Esophagus (tissue), 2 donors: ENCODE results near the gene PLXNB1. TPM values are rescaled to one million over a fixed set of nuclear protein-coding genes. Genes with fewer than 3 reads are reported as not detected.

Experiments
- H3K27ac ChIP-seq, 2 donors: one replicate each; pipeline ENCODE4 v1.5.1; 2013; ENCODE audit warnings: low read depth in 2 of 2, mild to moderate bottlenecking in 2 of 2, inconsistent platforms in 1 of 2, low read length in 1 of 2, moderate library complexity in 1 of 2
- H3K27me3 ChIP-seq, 2 donors: one replicate each; pipeline ENCODE4 v1.6.1; 2013; ENCODE audit warnings: low read length in 2 of 2, control low read depth in 1 of 2, mild to moderate bottlenecking in 1 of 2; ENCODE audit not compliant: insufficient read depth in 2 of 2, control insufficient read depth in 1 of 2
- H3K36me3 ChIP-seq, 2 donors: one replicate each; pipeline ENCODE4 v1.6.1; 2013; ENCODE audit warnings: low read length in 1 of 2; ENCODE audit not compliant: control insufficient read depth in 2 of 2, insufficient read depth in 2 of 2
- H3K4me1 ChIP-seq, 2 donors: one replicate each; pipeline ENCODE4 v1.6.1; 2013; ENCODE audit warnings: low read length in 1 of 2; ENCODE audit not compliant: control insufficient read depth in 2 of 2, insufficient read depth in 2 of 2
- H3K4me3 ChIP-seq, 2 donors: one replicate each; pipeline ENCODE4 v1.5.1; 2013; ENCODE audit warnings: low read length in 2 of 2, mild to moderate bottlenecking in 2 of 2, low read depth in 1 of 2, moderate library complexity in 1 of 2
- H3K9me3 ChIP-seq, 2 donors: one replicate each; pipeline ENCODE4 v1.6.1; 2013; ENCODE audit warnings: mild to moderate bottlenecking in 2 of 2, low read depth in 1 of 2, low read length in 1 of 2, moderate library complexity in 1 of 2; ENCODE audit not compliant: control insufficient read depth in 2 of 2, insufficient read depth in 1 of 2
- WGBS, 2 donors: extraction: QIAGEN DNeasy Blood & Tissue Kit; methylation state at CpG; one replicate each; pipeline ENCODE4 v1.1.7; 2013; 5-methylcytosine and 5-hydroxymethylcytosine counted together
- polyA plus RNA-seq, 2 donors: library from polyadenylated mRNA; stranded (reverse); fragments of 200-250 nt; gene quantifications; one replicate each; pipeline ENCODE4 v1.2.3, GENCODE V29; 2013
- donor health status: healthy with polysubstance abuse.
- donor health status: Bipolar disorder and iron deficiency.

PLXNB1 gene
- polyA plus RNA-seq, 2 donors = 73.4 to 298 TPM

DNA sequence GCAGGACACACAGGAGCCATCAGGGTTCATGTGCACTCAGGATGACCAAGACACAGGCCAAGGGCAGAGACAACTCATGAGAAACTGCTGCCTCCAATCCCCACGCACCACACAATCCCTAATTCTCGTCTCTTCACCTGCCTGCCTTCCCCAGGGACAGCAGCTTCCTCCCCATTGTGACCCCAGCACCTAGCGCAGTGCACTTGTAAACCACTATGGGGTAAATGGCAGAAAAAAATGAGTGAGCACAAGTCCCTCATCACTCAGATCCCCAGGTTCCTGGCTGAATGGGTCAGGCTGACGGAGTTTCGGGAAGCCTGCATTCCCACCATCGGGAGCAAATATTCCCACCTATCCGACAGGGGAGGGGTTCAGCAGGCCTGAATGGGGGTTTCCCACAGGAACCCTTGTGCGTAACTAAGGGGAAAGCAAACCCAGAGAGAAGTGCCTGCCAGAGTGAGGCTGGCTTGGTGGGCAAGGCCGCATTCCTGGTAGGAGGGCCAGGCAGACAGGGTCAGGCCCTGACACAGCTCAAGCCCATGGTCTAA lies 18.8 kb downstream of the PLXNB1 start:
- Histone ChIP-seq H3K9me3 (no peaks in the 10 kb centered on the region), H3K27ac (no peak overlapping the region), H3K4me3 (no peak overlapping the region), H3K27me3 (no peaks in the 10 kb centered on the region), H3K36me3 (peaks cover 18 to 93% of the 10 kb centered on the region in 2 donors), H3K4me1 (peaks cover 4 to 19% of the 10 kb centered on the region in 2 donors)
- 92 to 94% methylated on average over 9 of the region's 9 CpGs for WGBS, 2 donors

- Histone ChIP-seq H3K9me3 (no peaks in the 10 kb centered on the region), H3K27me3 (no peaks in the 10 kb centered on the region), H3K4me3 (no peak overlapping the region), H3K27ac (no peak overlapping the region), H3K36me3 (peaks cover 15 to 95% of the 10 kb centered on the region in 2 donors), H3K4me1 (peaks cover 7 to 25% of the 10 kb centered on the region in 2 donors)
- WGBS, 2 donors = 89 to 91% methylated on average over 16 of the region's 16 CpGs
These were observed 19.5 kb downstream of the PLXNB1 start for GRCh38 chr3:48410205-48411040.

DNA sequence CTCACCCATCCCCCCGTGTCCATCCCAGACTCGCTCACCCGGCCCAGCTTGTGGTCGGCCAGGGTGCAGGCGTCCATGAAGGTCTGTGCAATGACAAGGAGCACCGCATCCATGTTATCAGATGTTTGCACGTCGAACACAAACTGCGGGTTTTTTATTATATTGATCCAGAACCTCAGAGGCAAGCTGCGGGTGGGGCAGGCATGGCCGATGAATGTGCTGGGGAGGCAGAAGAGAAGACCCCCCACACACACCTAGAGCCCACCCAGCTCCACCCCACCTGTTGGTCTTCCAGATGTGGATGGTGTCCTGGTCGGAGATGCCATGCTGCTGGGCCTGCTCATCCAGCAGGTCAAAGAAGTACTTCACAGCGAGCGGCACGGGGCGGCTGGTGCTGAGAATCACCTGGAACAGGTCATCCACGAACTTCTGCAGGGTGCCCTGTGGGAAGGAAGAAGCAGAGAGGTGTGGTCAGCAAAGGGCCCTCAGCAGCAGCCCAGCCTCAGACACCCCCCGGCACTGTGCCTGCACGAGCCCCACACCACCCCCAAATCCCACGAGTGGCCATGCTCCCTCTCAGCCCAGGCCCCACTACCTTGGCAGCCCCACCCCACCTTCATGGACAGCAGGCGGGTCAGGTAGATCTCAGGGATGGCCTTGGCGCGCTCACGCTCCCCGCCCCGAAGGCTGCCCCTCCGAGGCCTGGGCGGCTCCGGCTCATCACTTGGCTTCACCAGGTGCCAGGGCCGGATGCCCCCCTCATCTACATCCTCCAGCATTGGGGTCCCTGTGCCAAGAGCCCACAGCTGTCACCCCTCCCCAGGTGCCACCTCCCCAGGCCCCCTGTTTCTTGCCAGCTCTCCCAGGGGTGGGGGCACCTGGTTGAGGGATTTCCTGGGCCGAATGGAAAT lies 20.3 kb downstream of the PLXNB1 start:
- H3K4me3 ChIP-seq = no peak overlapping the region
- peaks cover 14 to 95% of the 10 kb centered on the region in 2 donors for H3K36me3 ChIP-seq
- 86 to 91% methylated on average over 31 of the region's 31 CpGs for WGBS, 2 donors
- no peaks in the 10 kb centered on the region for H3K27me3 ChIP-seq
- H3K4me1 ChIP-seq = peaks cover 7 to 28% of the 10 kb centered on the region in 2 donors
- no peak overlapping the region for H3K27ac ChIP-seq
- H3K9me3 ChIP-seq = no peaks in the 10 kb centered on the region

- WGBS, 2 donors = 82 to 86% methylated on average over 4 of the region's 4 CpGs
These were observed 21.0 kb downstream of the PLXNB1 start for GRCh38 chr3:48408823-48409281.

GRCh38 chr3:48407542-48408099 lies 22.3 kb downstream of the PLXNB1 start:
- peak overlapping the region in 1 of 2 donors; percentile 36 for H3K27ac ChIP-seq
- WGBS, 2 donors = 81 to 89% methylated on average over 8 of the region's 8 CpGs
- H3K4me1 ChIP-seq = peaks cover 7 to 18% of the 10 kb centered on the region in 2 donors
- H3K27me3 ChIP-seq = no peaks in the 10 kb centered on the region
- H3K9me3 ChIP-seq = no peaks in the 10 kb centered on the region
- H3K4me3 ChIP-seq = no peak overlapping the region
- H3K36me3 ChIP-seq = peaks cover 24 to 84% of the 10 kb centered on the region in 2 donors

More at GRCh38 chr3:48408823-48409281, 21.0 kb downstream of the PLXNB1 start:
- Histone ChIP-seq H3K36me3 (peaks cover 20 to 94% of the 10 kb centered on the region in 2 donors), H3K9me3 (no peaks in the 10 kb centered on the region), H3K4me1 (peaks cover 7 to 23% of the 10 kb centered on the region in 2 donors), H3K4me3 (no peak overlapping the region), H3K27me3 (no peaks in the 10 kb centered on the region), H3K27ac (no peak overlapping the region)

DNA sequence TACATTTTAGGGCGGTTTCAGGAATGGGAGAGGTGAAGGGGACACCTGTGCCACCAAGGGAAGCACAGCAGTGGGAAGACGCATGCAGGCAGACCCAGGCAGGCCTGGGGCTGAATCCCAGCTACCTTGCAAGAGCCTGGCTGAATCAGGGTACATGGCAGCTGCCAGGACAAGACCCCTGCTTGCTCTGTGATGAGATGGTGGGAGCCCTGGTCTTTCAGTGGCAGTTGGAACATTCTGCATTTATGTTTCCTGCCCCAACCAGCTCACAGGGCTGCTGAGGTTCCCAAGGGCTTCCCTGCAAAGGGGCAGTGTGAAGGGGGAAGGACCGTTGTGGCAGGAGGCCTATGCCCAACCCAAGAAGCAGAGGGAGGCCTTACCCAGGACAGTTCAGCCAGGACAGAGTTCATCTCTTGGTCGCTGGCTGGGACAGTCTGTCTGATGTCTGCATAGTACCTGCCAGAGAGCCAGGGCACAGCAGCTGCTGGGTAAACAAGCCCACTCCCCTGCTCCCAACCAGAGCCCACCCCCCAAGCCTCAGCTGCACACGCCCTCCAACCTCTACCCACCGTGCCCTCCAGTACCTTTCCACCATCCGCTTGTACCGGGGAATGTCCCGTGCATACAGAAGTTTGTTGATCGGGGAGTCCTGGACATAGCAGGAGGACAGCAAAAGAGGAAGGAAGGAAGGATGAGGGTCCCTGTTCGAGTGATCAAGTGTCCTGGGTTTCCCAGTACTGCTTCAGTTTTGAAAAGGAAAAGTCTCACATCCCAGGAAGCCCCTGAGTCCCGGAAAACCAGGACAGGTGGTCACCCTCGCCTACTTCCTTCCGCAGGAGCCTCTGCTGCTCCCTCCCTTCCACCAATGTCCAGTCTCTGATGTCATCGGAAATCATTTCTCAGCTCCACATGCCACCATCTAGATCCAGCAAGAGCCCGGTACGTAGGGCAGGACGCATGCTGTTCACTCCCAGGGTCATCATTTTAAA lies 23.1 kb downstream of the PLXNB1 start:
- WGBS, 2 donors = 81% methylated on average over 18 of the region's 18 CpGs
- H3K36me3 ChIP-seq = peaks cover 17 to 75% of the 10 kb centered on the region in 2 donors
- H3K9me3 ChIP-seq = no peaks in the 10 kb centered on the region
- H3K27ac ChIP-seq = peak overlapping the region in 1 of 2 donors; percentile 39
- H3K4me3 ChIP-seq = no peak overlapping the region
- H3K27me3 ChIP-seq = no peaks in the 10 kb centered on the region
- H3K4me1 ChIP-seq = peaks cover 7 to 18% of the 10 kb centered on the region in 2 donors

DNA sequence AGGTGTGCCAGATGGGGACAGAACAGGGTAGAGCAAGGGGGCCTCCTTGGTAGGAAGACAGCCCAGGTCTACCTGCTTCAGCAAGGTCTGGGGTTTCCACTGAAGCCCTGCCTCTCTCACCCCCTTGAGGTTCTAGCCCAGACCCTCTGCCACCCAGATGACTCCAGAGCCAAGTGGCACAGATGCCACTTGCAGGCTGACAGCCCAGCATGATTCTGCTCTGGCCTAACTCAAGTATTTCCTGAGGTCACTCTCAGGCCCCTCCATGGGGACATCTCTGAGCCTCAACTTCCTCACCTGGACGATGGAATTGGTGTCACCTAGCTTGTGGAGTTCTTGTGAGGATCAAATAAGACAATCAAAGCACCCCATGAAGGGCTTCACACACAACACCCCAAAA lies 23.9 kb downstream of the PLXNB1 start:
- Histone ChIP-seq H3K4me3 (no peak overlapping the region), H3K4me1 (peaks cover 7 to 21% of the 10 kb centered on the region in 2 donors), H3K36me3 (peaks cover 16 to 68% of the 10 kb centered on the region in 2 donors), H3K9me3 (no peaks in the 10 kb centered on the region), H3K27ac (peak overlapping the region; percentile 4 to 47), H3K27me3 (no peaks in the 10 kb centered on the region)
- WGBS, 2 donors = 62 to 71% methylated on average over 1 of the region's 1 CpG

GRCh38 chr3:48405343-48405881 lies 24.5 kb downstream of the PLXNB1 start:
- no peak overlapping the region for H3K4me3 ChIP-seq
- H3K27me3 ChIP-seq = no peaks in the 10 kb centered on the region
- WGBS, 2 donors = 64 to 79% methylated on average over 13 of the region's 13 CpGs
- H3K27ac ChIP-seq = peak overlapping the region; percentile 38 to 72
- no peaks in the 10 kb centered on the region for H3K9me3 ChIP-seq
- peaks cover 7 to 21% of the 10 kb centered on the region in 2 donors for H3K4me1 ChIP-seq
- H3K36me3 ChIP-seq = peaks cover 12 to 62% of the 10 kb centered on the region in 2 donors
